Measurements from ENCODE around the gene FLCN. TPM values are rescaled to one million over a fixed set of nuclear protein-coding genes. Genes with fewer than 3 reads are reported as not detected.

Gene FLCN
- total RNA-seq, 1 donor from 2014 or later, result 16.7 TPM

DNA sequence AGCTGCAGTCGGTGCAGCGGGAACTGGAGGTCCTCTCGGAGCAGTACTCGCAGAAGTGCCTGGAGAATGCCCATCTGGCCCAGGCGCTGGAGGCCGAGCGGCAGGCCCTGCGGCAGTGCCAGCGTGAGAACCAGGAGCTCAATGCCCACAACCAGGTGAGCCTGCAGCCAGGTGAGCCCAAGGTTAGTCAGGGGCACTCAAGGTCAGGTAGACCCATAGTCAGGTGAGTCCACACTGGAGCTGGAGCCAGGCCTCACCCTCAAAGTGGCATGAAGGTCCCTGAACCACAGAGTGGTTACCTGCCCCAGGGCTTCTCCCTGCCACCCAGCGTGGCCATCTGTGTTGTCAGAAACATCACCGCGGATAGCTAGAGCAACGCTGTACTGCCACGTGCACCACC lies 63.0 kb downstream of the FLCN start:
- TF ChIP-seq, protein P1, sequence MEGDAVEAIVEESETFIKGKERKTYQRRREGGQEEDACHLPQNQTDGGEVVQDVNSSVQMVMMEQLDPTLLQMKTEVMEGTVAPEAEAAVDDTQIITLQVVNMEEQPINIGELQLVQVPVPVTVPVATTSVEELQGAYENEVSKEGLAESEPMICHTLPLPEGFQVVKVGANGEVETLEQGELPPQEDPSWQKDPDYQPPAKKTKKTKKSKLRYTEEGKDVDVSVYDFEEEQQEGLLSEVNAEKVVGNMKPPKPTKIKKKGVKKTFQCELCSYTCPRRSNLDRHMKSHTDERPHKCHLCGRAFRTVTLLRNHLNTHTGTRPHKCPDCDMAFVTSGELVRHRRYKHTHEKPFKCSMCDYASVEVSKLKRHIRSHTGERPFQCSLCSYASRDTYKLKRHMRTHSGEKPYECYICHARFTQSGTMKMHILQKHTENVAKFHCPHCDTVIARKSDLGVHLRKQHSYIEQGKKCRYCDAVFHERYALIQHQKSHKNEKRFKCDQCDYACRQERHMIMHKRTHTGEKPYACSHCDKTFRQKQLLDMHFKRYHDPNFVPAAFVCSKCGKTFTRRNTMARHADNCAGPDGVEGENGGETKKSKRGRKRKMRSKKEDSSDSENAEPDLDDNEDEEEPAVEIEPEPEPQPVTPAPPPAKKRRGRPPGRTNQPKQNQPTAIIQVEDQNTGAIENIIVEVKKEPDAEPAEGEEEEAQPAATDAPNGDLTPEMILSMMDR (conservative IDR thresholded peaks at IDR 0.05; ENCODE audit: low read depth, low read length), result no peak
- H3K4me3 ChIP-seq (ENCODE audit: low read depth, low read length), result no peak overlapping the region
- DNase-seq (ENCODE audit: low read depth), result no peak

DNA sequence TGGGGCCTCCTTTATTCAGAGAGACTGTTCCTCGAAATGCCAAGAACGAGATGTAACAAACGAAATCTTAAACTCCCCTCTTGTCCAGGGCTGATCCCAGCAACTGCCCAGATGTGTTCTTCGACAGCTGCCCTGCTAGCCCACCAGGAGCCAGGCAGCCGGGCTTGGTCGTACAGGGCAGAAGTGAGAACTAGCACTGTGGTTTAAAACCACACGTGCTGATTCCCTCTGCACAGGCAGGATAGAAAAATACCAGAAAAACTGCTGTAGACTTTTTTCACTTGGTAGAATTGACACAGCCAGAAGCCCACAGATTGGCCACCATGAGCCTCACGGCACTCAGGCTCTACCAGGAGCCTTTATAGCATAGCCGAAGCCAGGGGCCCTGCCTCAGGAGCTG lies 64.0 kb downstream of the FLCN start:
- no peak for DNase-seq (ENCODE audit: low read depth)
- H3K4me3 ChIP-seq (ENCODE audit: low read depth, low read length), result no peak overlapping the region
- TF ChIP-seq, protein P1 (conservative IDR thresholded peaks at IDR 0.05; ENCODE audit: low read depth, low read length), result no peak

DNA sequence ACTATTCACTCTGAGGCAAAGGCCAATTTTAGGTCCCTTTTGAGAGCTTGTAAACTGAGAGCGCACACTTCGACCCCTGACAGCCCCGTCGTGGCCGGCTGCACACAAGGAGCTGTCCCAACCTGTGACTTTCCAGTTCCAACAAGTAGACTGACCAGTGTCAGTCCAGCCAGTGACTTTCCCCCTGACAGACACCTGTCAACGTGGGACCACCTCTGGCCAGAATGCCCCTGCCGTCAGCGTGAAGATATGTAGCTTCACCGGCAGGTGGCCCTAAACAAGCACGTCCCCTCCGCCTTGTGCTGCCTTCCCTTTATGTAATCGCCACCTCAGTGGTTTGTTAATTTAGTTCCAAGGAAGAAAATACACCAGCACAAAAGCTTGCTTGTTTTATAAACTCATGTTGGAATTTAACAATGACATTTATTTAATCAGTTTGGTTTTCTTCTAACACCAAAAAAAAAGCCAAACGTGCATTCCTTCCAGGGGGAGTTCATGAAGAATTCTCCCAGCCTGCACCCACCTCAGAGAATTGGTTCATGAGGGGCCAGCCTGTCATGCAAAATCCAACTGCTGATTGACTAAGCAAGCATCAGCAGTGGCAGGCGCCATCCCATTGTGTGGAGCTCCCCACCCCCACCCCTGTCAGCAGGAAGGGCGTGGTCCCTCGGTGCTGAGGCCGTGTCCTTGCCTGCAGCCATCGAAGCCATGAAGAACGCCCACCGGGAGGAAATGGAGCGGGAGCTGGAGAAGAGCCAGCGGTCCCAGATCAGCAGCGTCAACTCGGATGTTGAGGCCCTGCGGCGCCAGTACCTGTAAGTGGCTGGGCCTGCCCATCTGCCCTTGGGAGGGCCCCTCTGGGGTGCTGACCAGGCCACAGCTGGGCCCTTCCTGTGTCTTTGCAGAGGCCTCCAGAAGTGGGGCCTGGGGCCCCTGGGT lies 64.7 kb downstream of the FLCN start:
- DNase-seq (ENCODE audit: low read depth), result no peak
- TF ChIP-seq, protein P1 (conservative IDR thresholded peaks at IDR 0.05; ENCODE audit: low read depth, low read length), result no peak
- H3K4me3 ChIP-seq (ENCODE audit: low read depth, low read length), result no peak overlapping the region

DNA sequence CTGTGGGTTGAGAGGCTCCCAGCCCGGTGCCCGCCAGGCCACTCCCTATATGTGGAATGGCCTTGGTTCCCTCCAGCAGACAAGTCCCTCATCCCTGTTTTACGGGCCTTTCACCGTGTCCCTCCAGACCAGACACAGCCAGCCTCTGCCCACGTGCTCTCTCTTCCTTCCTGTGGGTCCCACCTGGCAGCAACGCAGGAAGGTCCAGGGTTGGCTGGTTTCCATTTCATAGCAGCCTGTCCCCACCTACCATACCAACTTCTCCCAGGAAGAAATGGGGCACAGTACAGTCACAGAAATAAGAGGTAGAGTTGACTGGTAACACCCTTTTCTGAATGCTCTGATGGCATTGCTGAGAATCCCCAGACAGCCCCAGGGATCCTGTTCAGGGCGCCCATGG lies 65.8 kb downstream of the FLCN start:
- TF ChIP-seq, protein P1 (conservative IDR thresholded peaks at IDR 0.05; ENCODE audit: low read depth, low read length), result no peak
- no peak for DNase-seq (ENCODE audit: low read depth)

DNA sequence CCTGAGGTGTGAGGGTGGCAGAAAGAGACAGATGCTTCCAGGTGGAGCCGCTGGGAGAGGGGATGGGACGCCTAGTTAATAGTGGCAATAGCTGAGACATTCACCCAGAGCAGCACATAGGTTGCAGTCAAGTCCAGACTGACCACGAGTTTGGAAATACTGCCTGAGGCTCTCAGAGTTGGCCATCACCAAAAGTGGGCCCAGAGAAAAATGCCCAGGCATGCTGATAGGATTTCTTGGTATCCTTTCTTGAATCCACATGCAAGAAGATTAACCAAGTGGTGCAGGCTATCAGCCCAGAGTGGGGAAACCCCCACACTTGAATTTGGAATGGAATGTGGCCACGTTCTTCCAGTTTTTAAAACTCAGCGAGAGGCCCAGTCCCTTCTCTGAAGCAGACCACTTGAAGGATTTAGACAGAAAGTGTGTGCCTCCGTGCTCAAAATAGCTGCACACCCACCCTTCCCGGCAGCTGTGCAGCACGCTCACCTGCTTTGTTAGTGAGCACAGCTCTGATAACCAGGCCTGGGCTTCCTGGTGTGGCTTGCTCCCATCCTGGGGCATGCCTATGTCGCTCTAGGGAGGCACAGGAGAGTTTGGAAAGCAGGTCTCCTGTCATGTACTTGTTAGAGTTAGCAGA lies 66.5 kb downstream of the FLCN start:
- no peak for DNase-seq (ENCODE audit: low read depth)
- TF ChIP-seq, protein P1 (conservative IDR thresholded peaks at IDR 0.05; ENCODE audit: low read depth, low read length), result no peak
- no peak overlapping the region for H3K4me3 ChIP-seq (ENCODE audit: low read depth, low read length)

More for the DNA sequence above, 65.8 kb downstream of the FLCN start:
- no peak overlapping the region for H3K4me3 ChIP-seq (ENCODE audit: low read depth, low read length)

DNA sequence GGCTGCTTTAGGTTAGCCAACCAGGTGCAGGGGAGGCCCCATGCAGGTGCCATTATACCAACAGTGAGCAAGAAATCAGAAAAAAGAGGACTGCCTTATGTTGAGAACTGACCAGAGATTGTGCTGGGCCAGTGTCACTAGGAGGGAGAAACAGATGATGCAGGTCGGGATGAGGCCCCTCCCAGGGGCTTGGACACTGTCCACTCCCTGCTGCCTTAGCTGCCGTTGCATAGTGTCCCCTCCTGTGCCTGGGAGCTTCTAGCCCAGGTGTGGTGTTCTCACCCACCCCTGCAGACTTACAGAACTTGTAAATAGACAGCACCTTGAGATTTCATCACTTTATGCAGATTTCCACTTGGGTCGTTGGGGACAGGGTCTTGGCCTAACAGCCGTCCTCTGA lies 67.6 kb downstream of the FLCN start:
- DNase-seq (ENCODE audit: low read depth), result no peak
- H3K4me3 ChIP-seq (ENCODE audit: low read depth, low read length), result no peak overlapping the region
- TF ChIP-seq, protein P1 (conservative IDR thresholded peaks at IDR 0.05; ENCODE audit: low read depth, low read length), result no peak
